Tibial artery (tissue), 4 donors: ENCODE results near the gene UQCC2.

Experiments used
- DNase-seq, 2 donors: peaks; one replicate each; pipeline ENCODE4 v3.0.0-alpha.2; 2019
- H3K27ac ChIP-seq, 2 donors: fragments of 200-600 bp; sonication (generic) in 1 of 2; 1 replicate in 1 of 2; 2 replicates in 1 of 2; pipeline ENCODE4 v1.5.1; 2018 to 2019; ENCODE audit warnings: mild to moderate bottlenecking in 1 of 2
- H3K27me3 ChIP-seq, 2 donors: fragments of 200-600 bp; sonication (generic) in 1 of 2; one replicate each; pipeline versions ENCODE4 v1.5.1 to v1.6.0; 2016 to 2019
- H3K36me3 ChIP-seq, 3 donors: fragments of 200-600 bp; sonication (generic) in 2 of 3; one replicate each; pipeline ENCODE4 v1.5.1; 2016 to 2019; ENCODE audit warnings: mild to moderate bottlenecking in 2 of 3
- H3K4me1 ChIP-seq, 4 donors: fragments of 200-600 bp; sonication (generic) in 2 of 4; 1 replicate in 3 of 4; 2 replicates in 1 of 4; pipeline ENCODE4 v1.5.1; 2016 to 2019
- H3K4me3 ChIP-seq, 2 donors: fragments of 200-600 bp; sonication (generic) in 1 of 2; 1 replicate in 1 of 2; 2 replicates in 1 of 2; pipeline ENCODE4 v1.5.1; 2018 to 2019; ENCODE audit warnings: mild to moderate bottlenecking in 2 of 2
- H3K9me3 ChIP-seq, 3 donors: fragments of 200-600 bp; sonication (generic) in 1 of 3; one replicate each; pipeline ENCODE4 v1.5.1; 2016 to 2019
- CTCF ChIP-seq, 2 experiments: fragments of 200-600 bp in 1 of 2; fragments of 450-650 bp in 1 of 2; IDR thresholded peaks; one replicate each; pipeline ENCODE4 v1.5.1; 2017 to 2019; ENCODE audit warnings: antibody characterized with exemption in 2 of 2, mild to moderate bottlenecking in 1 of 2, moderate library complexity in 1 of 2
- intact Hi-C: fragments of 100-400 bp; cut with DNase I; formaldehyde crosslinking; loops from one replicate; pipeline ENCODE4 v1.15.0; 2023; ENCODE audit warnings: low total_unique reads

Gene UQCC2

GRCh38 chr6:33683051-33683571 lies 28.4 kb downstream of the UQCC2 start:
- Histone ChIP-seq H3K9me3 (no peaks in the 10 kb centered on the region), H3K36me3 (peaks cover 0 to 96% (median 45%) of the 10 kb centered on the region in 3 donors), H3K4me3 (no peak overlapping the region), H3K27me3 (no peaks in the 10 kb centered on the region), H3K4me1 (no peaks in the 10 kb centered on the region), H3K27ac (no peak overlapping the region)
- TF ChIP-seq CTCF (IDR thresholded peaks at IDR 0.05) = no peak
- intact Hi-C loops = no loop called here
- DNase-seq = no peak

GRCh38 chr6:33682341-33682740 lies 29.2 kb downstream of the UQCC2 start:
- intact Hi-C loops = no loop called here
- DNase-seq = no peak
- H3K4me3 ChIP-seq = no peak overlapping the region
- no peak for TF ChIP-seq CTCF (IDR thresholded peaks at IDR 0.05)
- no peak overlapping the region for H3K27ac ChIP-seq
- no peaks in the 10 kb centered on the region for H3K27me3 ChIP-seq
- no peaks in the 10 kb centered on the region for H3K4me1 ChIP-seq
- no peaks in the 10 kb centered on the region for H3K9me3 ChIP-seq
- peaks cover 0 to 96% (median 38%) of the 10 kb centered on the region in 3 donors for H3K36me3 ChIP-seq

- Histone ChIP-seq H3K9me3 (no peaks in the 10 kb centered on the region), H3K36me3 (peaks cover 0 to 92% (median 28%) of the 10 kb centered on the region in 3 donors), H3K4me1 (peaks cover 0 to 9% (median 4%) of the 10 kb centered on the region in 4 donors), H3K4me3 (no peak overlapping the region), H3K27ac (no peak overlapping the region), H3K27me3 (no peaks in the 10 kb centered on the region)
- TF ChIP-seq CTCF (IDR thresholded peaks at IDR 0.05) = no peak
- intact Hi-C loops = no loop called here
- no peak for DNase-seq
These were observed 31.7 kb downstream of the UQCC2 start for GRCh38 chr6:33679761-33680160.

- no peak for TF ChIP-seq CTCF (IDR thresholded peaks at IDR 0.05)
- no peaks in the 10 kb centered on the region for H3K9me3 ChIP-seq
- H3K36me3 ChIP-seq = peaks cover 0 to 88% (median 25%) of the 10 kb centered on the region in 3 donors
- no peak overlapping the region for H3K4me3 ChIP-seq
- no peak for DNase-seq
- H3K27me3 ChIP-seq = no peaks in the 10 kb centered on the region
- H3K4me1 ChIP-seq = peaks cover 0 to 12% (median 4%) of the 10 kb centered on the region in 4 donors
- H3K27ac ChIP-seq = no peak overlapping the region
- intact Hi-C loops = no loop called here
These were observed 32.5 kb downstream of the UQCC2 start for GRCh38 chr6:33678932-33679490.

- no peak overlapping the region for H3K4me3 ChIP-seq
- no peaks in the 10 kb centered on the region for H3K27me3 ChIP-seq
- H3K36me3 ChIP-seq = peaks cover 0 to 88% (median 21%) of the 10 kb centered on the region in 3 donors
- no peak for TF ChIP-seq CTCF (IDR thresholded peaks at IDR 0.05)
- peaks cover 0 to 16% (median 6%) of the 10 kb centered on the region in 4 donors for H3K4me1 ChIP-seq
- no peak for DNase-seq
- no peaks in the 10 kb centered on the region for H3K9me3 ChIP-seq
- no peak overlapping the region for H3K27ac ChIP-seq
- intact Hi-C loops = no loop called here
These were observed 33.1 kb downstream of the UQCC2 start for GRCh38 chr6:33678233-33678931.
